GM12872 (cell line): ENCODE results near the gene ZIC2.

Source experiments
- CTCF ChIP-seq: IDR thresholded peaks from 3 replicates; pipeline ENCODE4 v1.5.1; 2011; ENCODE audit warnings: low read depth, mild to moderate bottlenecking, low read length, moderate library complexity; ENCODE audit not compliant: insufficient read depth

Gene ZIC2

GRCh38 chr13:99955747-99956472, 25.7 kb upstream of the ZIC2 start:
- TF ChIP-seq CTCF: no peak

- TF ChIP-seq CTCF: no peak
Observed at GRCh38 chr13:99956473-99957349, 24.9 kb upstream of the ZIC2 start.

- no peak for TF ChIP-seq CTCF
Observed at GRCh38 chr13:99958406-99959126, 23.0 kb upstream of the ZIC2 start.

- TF ChIP-seq CTCF: no peak
Observed at GRCh38 chr13:99959127-99959539, 22.5 kb upstream of the ZIC2 start.

GRCh38 chr13:99959540-99960230, 21.9 kb upstream of the ZIC2 start:
- TF ChIP-seq CTCF: no peak

GRCh38 chr13:99960663-99961311, 20.8 kb upstream of the ZIC2 start:
- TF ChIP-seq CTCF: no peak
